D721Med (cell line): ENCODE results near the gene GPANK1.

Experiments
- DNase-seq: peaks from one replicate; pipeline ENCODE4 v3.0.0; 2011; ENCODE audit warnings: low spot score; ENCODE audit not compliant: insufficient read length
- FAIRE-seq: peaks from 2 replicates; lab custom pipeline; 2011; peaks lifted over from hg19 to GRCh38; lab: Jason Lieb, UNC
- CTCF ChIP-seq: IDR thresholded peaks from 2 replicates; pipeline ENCODE4 v1.5.1; 2012; ENCODE audit warnings: mild to moderate bottlenecking, control low read depth; ENCODE audit not compliant: insufficient read depth; ENCODE audit errors: missing control alignments

Gene GPANK1

GRCh38 chr6:31686483-31686882 is 21.7 kb upstream of the GPANK1 start:
- FAIRE-seq (no peak), DNase-seq (no peak)
- no peak for TF ChIP-seq CTCF

GRCh38 chr6:31683591-31683990 is 18.8 kb upstream of the GPANK1 start:
- no peak for FAIRE-seq
- DNase-seq: no peak
- TF ChIP-seq CTCF: no peak

GRCh38 chr6:31681135-31681671 is 16.4 kb upstream of the GPANK1 start:
- FAIRE-seq (no peak), DNase-seq (no peak)
- TF ChIP-seq CTCF: no peak

GRCh38 chr6:31680226-31681134 is 15.7 kb upstream of the GPANK1 start, which contains the start of gene LY6G5C:
Gene LY6G5C, minus strand, starts transcription at chr6:31681067. Its CDS starts 694 bp downstream, at chr6:31680373.
- no peak for FAIRE-seq
- DNase-seq: peak; percentile 77
- peak; percentile 90 for TF ChIP-seq CTCF

- no peak for DNase-seq
- no peak for FAIRE-seq
- TF ChIP-seq CTCF: no peak
Measured at GRCh38 chr6:31677955-31678354, 13.2 kb upstream of the GPANK1 start.

GRCh38 chr6:31676904-31677303 is 12.1 kb upstream of the GPANK1 start:
- TF ChIP-seq CTCF: no peak
- FAIRE-seq: no peak
- no peak for DNase-seq

- DNase-seq (no peak), FAIRE-seq (no peak)
Measured at GRCh38 chr6:31676322-31676903, 11.6 kb upstream of the GPANK1 start.

More at GRCh38 chr6:31676322-31676903, 11.6 kb upstream of the GPANK1 start:
- no peak for TF ChIP-seq CTCF
